ENCODE data around the gene ERC1.

ERC1 gene

GRCh38 chr12:968545-968944 is 22.5 kb upstream of the ERC1 start:
- POLR2A ChIA-PET, result interaction anchor here (0.6 kb wide), 1 partner anchor 129 kb away, joined by 3 read pairs; no protein-coding TSS in a partner anchor
- no peak for TF ChIP-seq ZFP37 (tag by site-specific recombination; IDR thresholded peaks at IDR 0.05)
- peak; percentile 73; the same call in 1 of the 2 replicates for TF ChIP-seq PRDM10 (tag by site-specific recombination; IDR thresholded peaks at IDR 0.05)
- Histone ChIP-seq H3K4me3 (ENCODE audit: low read depth, low read length) (no peak overlapping the region), H3K36me3 (ENCODE audit: control insufficient read depth in 2 of 2, insufficient read depth in 1 of 2, low read length in 2 of 2) (no peaks in the 10 kb centered on the region), H3K4me1 (ENCODE audit: control insufficient read depth, insufficient read depth, low read length) (no peaks in the 10 kb centered on the region), H3K27ac (ENCODE audit: extremely low read depth, low read depth, low read length) (no peak overlapping the region), H3K9me3 (ENCODE audit: control insufficient read depth, insufficient read depth, low read depth, low read length) (no peaks in the 10 kb centered on the region)
- CTCF ChIA-PET, result interaction anchor here (0.6 to 0.9 kb wide), 3 partner anchors 19 to 422 kb away, joined by 3 to 4 read pairs (median 4); partner anchors contain the start of gene RAD52

- Histone ChIP-seq H3K36me3 (ENCODE audit: control insufficient read depth in 2 of 2, insufficient read depth in 1 of 2, low read length in 2 of 2) (no peaks in the 10 kb centered on the region), H3K27ac (ENCODE audit: extremely low read depth, low read depth, low read length) (no peak overlapping the region), H3K4me3 (ENCODE audit: low read depth, low read length) (no peak overlapping the region), H3K4me1 (ENCODE audit: control insufficient read depth, insufficient read depth, low read length) (no peaks in the 10 kb centered on the region), H3K9me3 (ENCODE audit: control insufficient read depth, insufficient read depth, low read depth, low read length) (no peaks in the 10 kb centered on the region)
- POLR2A ChIA-PET, result interaction anchor here (0.6 kb wide), 1 partner anchor 62 kb away, joined by 3 read pairs; no protein-coding TSS in a partner anchor
- CTCF ChIA-PET, result interaction anchor here (1.0 kb wide), 1 partner anchor 149 kb away, joined by 3 read pairs; no protein-coding TSS in a partner anchor
- no peak for TF ChIP-seq MEIS1 (CRISPR knock-in tag; IDR thresholded peaks at IDR 0.05; ENCODE audit: borderline replicate concordance)
- TF ChIP-seq ZNF132 (tag by site-specific recombination; IDR thresholded peaks at IDR 0.05; ENCODE audit: borderline replicate concordance), result no peak
- 0 out of 2 replicates have a peak, but pooled peaks have one; percentile 29 for TF ChIP-seq ZEB2 (tag by site-specific recombination; IDR thresholded peaks at IDR 0.05)
- peak; percentile 39; the same call in 1 of the 2 replicates for TF ChIP-seq SP7 (tag by site-specific recombination; IDR thresholded peaks at IDR 0.05)
- no peak for TF ChIP-seq ZFP41 (tag by site-specific recombination; IDR thresholded peaks at IDR 0.05; ENCODE audit: borderline replicate concordance)
- peak; percentile 92 for TF ChIP-seq KLF1 (tag by site-specific recombination; IDR thresholded peaks at IDR 0.05)
- TF ChIP-seq ZNF610 (tag by site-specific recombination; IDR thresholded peaks at IDR 0.05; ENCODE audit: borderline replicate concordance), result no peak
- TF ChIP-seq EGR2 (tag by site-specific recombination; IDR thresholded peaks at IDR 0.05; ENCODE audit: low read depth), result peak; percentile 76
- TF ChIP-seq ZNF26 (tag by site-specific recombination; IDR thresholded peaks at IDR 0.05), result no peak
- peak; percentile 90 for TF ChIP-seq ZFHX2 (tag by site-specific recombination; conservative IDR thresholded peaks at IDR 0.05)
- no peak for TF ChIP-seq ZNF433 (tag by site-specific recombination; IDR thresholded peaks at IDR 0.05; ENCODE audit: low read depth)
- no peak for TF ChIP-seq ZNF555 (tag by site-specific recombination; conservative IDR thresholded peaks at IDR 0.05)
- TF ChIP-seq ZBTB44 (tag by site-specific recombination; IDR thresholded peaks at IDR 0.05), result no peak
- no peak for TF ChIP-seq ZNF324 (tag by site-specific recombination; IDR thresholded peaks at IDR 0.05)
- TF ChIP-seq ZNF311 (tag by site-specific recombination; IDR thresholded peaks at IDR 0.05; ENCODE audit: borderline replicate concordance), result no peak
- TF ChIP-seq ZNF677 (tag by site-specific recombination; IDR thresholded peaks at IDR 0.05), result no peak
- no peak for TF ChIP-seq ZBTB11 (tag by site-specific recombination; conservative IDR thresholded peaks at IDR 0.05; ENCODE audit: low read depth)
- TF ChIP-seq, protein P1, sequence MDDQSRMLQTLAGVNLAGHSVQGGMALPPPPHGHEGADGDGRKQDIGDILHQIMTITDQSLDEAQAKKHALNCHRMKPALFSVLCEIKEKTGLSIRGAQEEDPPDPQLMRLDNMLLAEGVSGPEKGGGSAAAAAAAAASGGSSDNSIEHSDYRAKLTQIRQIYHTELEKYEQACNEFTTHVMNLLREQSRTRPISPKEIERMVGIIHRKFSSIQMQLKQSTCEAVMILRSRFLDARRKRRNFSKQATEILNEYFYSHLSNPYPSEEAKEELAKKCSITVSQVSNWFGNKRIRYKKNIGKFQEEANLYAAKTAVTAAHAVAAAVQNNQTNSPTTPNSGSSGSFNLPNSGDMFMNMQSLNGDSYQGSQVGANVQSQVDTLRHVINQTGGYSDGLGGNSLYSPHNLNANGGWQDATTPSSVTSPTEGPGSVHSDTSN (CRISPR knock-in tag; IDR thresholded peaks at IDR 0.05), result no peak
- TF ChIP-seq ZNF24 (tag by site-specific recombination; IDR thresholded peaks at IDR 0.05), result no peak
- no peak for TF ChIP-seq ZNF155 (tag by site-specific recombination; IDR thresholded peaks at IDR 0.05)
Measured at GRCh38 chr12:969821-970220, 21.2 kb upstream of the ERC1 start.
